CD8-positive, alpha-beta memory T cell (primary cell): Measurements from ENCODE around the gene ZNF784. TPM values are rescaled to one million over a fixed set of nuclear protein-coding genes. Genes with fewer than 3 reads are reported as not detected.

ENCODE experiments used
- CTCF ChIA-PET: fragments of 350-600 bp; sonication (Branson Sonifier 250); formaldehyde crosslinking; loops from one replicate; lab custom pipeline; 2021; ENCODE audit warnings: antibody characterized with exemption; lab: Charles Lee
- POLR2A ChIA-PET: fragments of 350-600 bp; sonication (Branson Sonifier 250); formaldehyde crosslinking; loops from one replicate; lab custom pipeline; 2021; ENCODE audit warnings: antibody characterized with exemption; lab: Charles Lee
- DNase-seq, 5 donors: peaks; one replicate each; pipeline versions ENCODE4 v3.0.0 to v3.0.0-alpha.2; 2020 to 2022; ENCODE audit warnings: mixed read lengths in 1 of 5
- H3K27ac ChIP-seq: one replicate; pipeline ENCODE4 v1.7.0; 2013; ENCODE audit warnings: low read depth, mild to moderate bottlenecking, low read length, moderate library complexity
- H3K27me3 ChIP-seq: 2 replicates; pipeline ENCODE4 v1.7.0; 2013; ENCODE audit warnings: low read length, mild to moderate bottlenecking; ENCODE audit not compliant: insufficient read depth, poor library complexity, severe bottlenecking
- H3K36me3 ChIP-seq: 2 replicates; pipeline ENCODE4 v1.7.0; 2013; ENCODE audit warnings: mild to moderate bottlenecking, low read length, moderate library complexity; ENCODE audit not compliant: insufficient read depth
- H3K4me1 ChIP-seq: 2 replicates; pipeline ENCODE4 v1.7.0; 2013; ENCODE audit warnings: mild to moderate bottlenecking, low read length, moderate library complexity; ENCODE audit not compliant: insufficient read depth
- H3K4me3 ChIP-seq: 2 replicates; pipeline ENCODE4 v1.7.0; 2013; ENCODE audit warnings: mild to moderate bottlenecking, low read length
- H3K9me3 ChIP-seq: 2 replicates; pipeline ENCODE4 v1.7.0; 2013; ENCODE audit warnings: mild to moderate bottlenecking, low read length
- H3K27ac Mint-ChIP-seq, 8 donors: one replicate each; pipeline ENCODE4 v1.8.0; 2020 to 2021; ENCODE audit warnings: mixed read lengths in 8 of 8, mild to moderate bottlenecking in 6 of 8, inconsistent platforms in 3 of 8, moderate library complexity in 3 of 8
- H3K27me3 Mint-ChIP-seq, 2 donors: one replicate each; pipeline ENCODE4 v1.8.0; 2020 to 2021; ENCODE audit warnings: mixed read lengths in 2 of 2, mild to moderate bottlenecking in 1 of 2, moderate library complexity in 1 of 2
- H3K36me3 Mint-ChIP-seq, 3 donors: one replicate each; pipeline ENCODE4 v1.8.0; 2020 to 2021; ENCODE audit warnings: mixed read lengths in 3 of 3, inconsistent platforms in 1 of 3, mild to moderate bottlenecking in 1 of 3
- H3K4me1 Mint-ChIP-seq, 3 donors: one replicate each; pipeline ENCODE4 v1.8.0; 2020 to 2021; ENCODE audit warnings: mixed read lengths in 3 of 3, inconsistent platforms in 1 of 3, mild to moderate bottlenecking in 1 of 3
- H3K4me3 Mint-ChIP-seq, 7 donors: one replicate each; pipeline ENCODE4 v1.8.0; 2020 to 2021; ENCODE audit warnings: mixed read lengths in 7 of 7, mild to moderate bottlenecking in 6 of 7, moderate library complexity in 4 of 7, inconsistent platforms in 2 of 7
- H3K9me3 Mint-ChIP-seq, 5 donors: one replicate each; pipeline ENCODE4 v1.8.0; 2020 to 2022; ENCODE audit warnings: mixed read lengths in 5 of 5, mild to moderate bottlenecking in 3 of 5, moderate library complexity in 2 of 5, inconsistent platforms in 1 of 5
- polyA plus RNA-seq: library from polyadenylated mRNA; unstranded; fragments of 300-500 nt; fragmentation: Illumina TruSeq; gene quantifications from one replicate; pipeline ENCODE4 v1.2.3, GENCODE V29; 2021
- total RNA-seq, 2 experiments: library from RNA; stranded (reverse); gene quantifications; one replicate each; pipeline ENCODE4 v1.2.3, GENCODE V29; 2021

Gene ZNF784
- total and polyA plus RNA-seq, 3 experiments from 2014 or later: 1.0 to 2.9 (median 2.6) TPM

DNA sequence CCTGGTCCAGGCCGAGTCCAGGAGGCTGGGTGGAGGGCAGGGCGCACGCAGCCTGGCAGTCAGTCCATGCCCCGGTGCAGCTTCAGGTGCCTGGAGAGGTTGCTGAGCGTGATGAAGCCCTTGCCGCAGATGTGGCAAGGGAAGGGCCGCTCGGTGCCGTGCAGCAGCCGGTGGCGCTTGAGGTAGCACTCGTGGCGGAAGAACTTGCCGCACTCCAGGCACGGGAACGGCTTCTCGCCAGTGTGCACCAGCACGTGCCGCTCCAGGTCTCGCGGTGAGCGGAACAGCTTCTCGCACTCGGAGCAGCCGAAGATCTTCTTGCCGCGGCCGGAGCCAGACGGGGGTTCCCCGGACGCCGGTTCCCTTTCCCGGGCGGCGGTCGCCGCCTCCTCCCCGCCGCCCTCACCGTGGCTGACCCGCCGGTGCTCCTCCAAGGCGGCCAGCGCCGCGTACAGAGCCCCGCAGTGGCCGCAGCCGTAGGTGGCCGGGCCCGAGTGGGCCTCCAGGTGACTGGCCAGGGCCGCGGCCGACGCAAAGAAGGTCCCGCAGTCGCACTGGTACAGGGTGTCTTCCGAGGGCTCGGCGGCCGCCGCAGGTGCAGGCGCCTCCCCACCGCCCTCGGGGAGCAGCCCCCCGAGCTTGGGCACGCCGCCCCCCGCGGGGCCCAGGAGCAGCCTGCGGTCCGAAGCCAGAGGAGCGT lies 31.8 kb downstream of the ZNF784 start:
- no peak for DNase-seq
- Histone ChIP-seq H3K36me3 (peaks cover 12% of the 10 kb centered on the region), H3K27ac (no peak overlapping the region), H3K4me3 (no peak overlapping the region), H3K27me3 (no peaks in the 10 kb centered on the region), H3K4me1 (peaks cover 7% of the 10 kb centered on the region), H3K9me3 (no peaks in the 10 kb centered on the region)
- POLR2A ChIA-PET: no interaction called here
- no peak overlapping the region for H3K27ac Mint-ChIP-seq
- CTCF ChIA-PET: interaction anchor here (2.5 kb wide), 1 partner anchor 13 kb away, joined by 9 read pairs; the partner anchor contains the start of gene ZNF865
- no peaks in the 10 kb centered on the region for H3K9me3 Mint-ChIP-seq
- H3K36me3 Mint-ChIP-seq: peaks cover 13 to 34% (median 14%) of the 10 kb centered on the region in 3 donors
- H3K27me3 Mint-ChIP-seq: peaks cover 4 to 10% of the 10 kb centered on the region in 2 donors
- H3K4me3 Mint-ChIP-seq: no peak overlapping the region
- peaks cover 4 to 8% (median 5%) of the 10 kb centered on the region in 3 donors for H3K4me1 Mint-ChIP-seq

DNA sequence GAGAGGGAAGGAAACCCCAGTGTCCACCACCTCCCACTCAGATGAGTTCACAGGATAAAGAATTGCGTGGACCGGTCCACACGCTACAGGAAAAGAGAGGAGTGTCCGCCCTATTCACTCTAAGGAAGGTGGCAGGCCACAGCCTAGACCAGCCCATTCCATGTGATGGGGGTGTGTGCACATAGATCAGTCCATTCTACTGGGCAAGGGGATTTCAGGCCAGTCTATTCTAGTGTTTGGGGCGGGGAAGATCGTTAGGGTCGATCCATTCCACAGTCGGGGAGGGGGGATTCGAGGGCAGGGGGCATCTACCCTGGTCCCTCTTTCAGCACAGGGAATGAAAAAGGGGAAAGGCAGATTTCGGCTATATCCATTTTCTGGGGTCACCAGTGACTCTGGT lies 32.8 kb downstream of the ZNF784 start:
- H3K36me3 Mint-ChIP-seq: peaks cover 13 to 28% (median 14%) of the 10 kb centered on the region in 3 donors
- H3K4me1 Mint-ChIP-seq: peaks cover 14 to 16% (median 15%) of the 10 kb centered on the region in 3 donors
- Histone ChIP-seq H3K36me3 (peaks cover 12% of the 10 kb centered on the region), H3K4me3 (no peak overlapping the region), H3K27me3 (no peaks in the 10 kb centered on the region), H3K27ac (no peak overlapping the region), H3K9me3 (no peaks in the 10 kb centered on the region), H3K4me1 (peaks cover 16% of the 10 kb centered on the region)
- DNase-seq: peak in 1 of 5 donors; percentile 20
- H3K9me3 Mint-ChIP-seq: no peaks in the 10 kb centered on the region
- no peak overlapping the region for H3K4me3 Mint-ChIP-seq
- POLR2A ChIA-PET: no interaction called here
- H3K27me3 Mint-ChIP-seq: peaks cover 4 to 10% of the 10 kb centered on the region in 2 donors
- CTCF ChIA-PET: no interaction called here
- no peak overlapping the region for H3K27ac Mint-ChIP-seq

- H3K36me3 Mint-ChIP-seq: peaks cover 8 to 19% (median 12%) of the 10 kb centered on the region in 3 donors
- Histone ChIP-seq H3K27me3 (no peaks in the 10 kb centered on the region), H3K9me3 (no peaks in the 10 kb centered on the region), H3K4me3 (no peak overlapping the region), H3K36me3 (peaks cover 6% of the 10 kb centered on the region), H3K4me1 (peaks cover 22% of the 10 kb centered on the region), H3K27ac (no peak overlapping the region)
- DNase-seq: no peak
- ChIA-PET POLR2A (interaction anchor here (0.7 kb wide), 1 partner anchor 44 kb away, joined by 3 read pairs; no protein-coding TSS in a partner anchor), CTCF (no interaction called here)
- H3K27ac Mint-ChIP-seq: peak overlapping the region in 1 of 8 donors; percentile 29
- H3K4me1 Mint-ChIP-seq: peaks cover 21 to 24% (median 22%) of the 10 kb centered on the region in 3 donors
- no peaks in the 10 kb centered on the region for H3K9me3 Mint-ChIP-seq
- peak overlapping the region in 2 of 7 donors; percentile 23 to 34 for H3K4me3 Mint-ChIP-seq
- H3K27me3 Mint-ChIP-seq: peaks cover 4 to 8% of the 10 kb centered on the region in 2 donors
These were observed 33.7 kb downstream of the ZNF784 start for GRCh38 chr19:55590617-55591016.

DNA sequence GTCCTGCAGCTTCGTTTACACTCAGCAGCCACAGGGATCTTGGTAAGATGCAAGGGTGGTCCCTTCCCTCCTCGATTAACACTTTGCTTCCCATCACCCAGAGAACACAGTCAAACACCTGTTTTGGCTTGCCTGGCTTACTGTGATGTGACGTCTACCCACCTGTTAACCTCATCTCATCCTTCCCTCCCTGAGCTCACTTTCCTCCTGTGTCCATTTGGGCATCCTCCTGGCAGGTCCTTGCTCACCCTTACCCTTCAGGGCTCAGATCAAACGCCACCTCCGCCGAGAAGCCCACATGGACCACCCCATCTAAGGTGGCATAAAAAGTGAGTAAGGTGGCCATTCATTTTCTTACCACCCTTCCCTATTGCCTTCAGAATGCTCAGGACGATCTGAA lies 34.3 kb downstream of the ZNF784 start:
- peaks cover 22% of the 10 kb centered on the region for H3K4me1 ChIP-seq
- H3K36me3 Mint-ChIP-seq: peaks cover 4 to 14% (median 7%) of the 10 kb centered on the region in 3 donors
- DNase-seq: peak in 1 of 5 donors; percentile 18
- peaks cover 8 to 11% of the 10 kb centered on the region in 2 donors for H3K27me3 Mint-ChIP-seq
- H3K36me3 ChIP-seq: peaks cover under 1% of the 10 kb centered on the region
- peaks cover 25 to 29% (median 26%) of the 10 kb centered on the region in 3 donors for H3K4me1 Mint-ChIP-seq
- no peaks in the 10 kb centered on the region for H3K27me3 ChIP-seq
- no peak overlapping the region for H3K27ac Mint-ChIP-seq
- no peak overlapping the region for H3K4me3 ChIP-seq
- H3K9me3 ChIP-seq: no peaks in the 10 kb centered on the region
- peak overlapping the region in 1 of 7 donors; percentile 34 for H3K4me3 Mint-ChIP-seq
- POLR2A ChIA-PET: interaction anchor here (0.7 kb wide), 1 partner anchor 45 kb away, joined by 3 read pairs; no protein-coding TSS in a partner anchor
- H3K27ac ChIP-seq: no peak overlapping the region
- no peaks in the 10 kb centered on the region for H3K9me3 Mint-ChIP-seq
- CTCF ChIA-PET: no interaction called here

- H3K36me3 Mint-ChIP-seq: peaks cover 0 to 7% (median 3%) of the 10 kb centered on the region in 3 donors
- H3K27ac Mint-ChIP-seq: no peak overlapping the region
These were observed 35.6 kb downstream of the ZNF784 start for GRCh38 chr19:55588738-55589137.

GRCh38 chr19:55586976-55587668 lies 37.2 kb downstream of the ZNF784 start:
- H3K27ac ChIP-seq: peak overlapping the region; percentile 2
- H3K36me3 ChIP-seq: no peaks in the 10 kb centered on the region
- POLR2A ChIA-PET: interaction anchor here (0.6 to 1.6 kb wide), 3 partner anchors 9 to 67 kb away, joined by 3 to 4 read pairs (median 4); partner anchors contain the start of gene U2AF2
- H3K27me3 ChIP-seq: no peaks in the 10 kb centered on the region
- peak overlapping the region; percentile 66 for H3K4me3 ChIP-seq
- peaks cover 8 to 12% of the 10 kb centered on the region in 2 donors for H3K27me3 Mint-ChIP-seq
- H3K27ac Mint-ChIP-seq: peak overlapping the region; percentile 54 to 93 (median 84)
- no peaks in the 10 kb centered on the region for H3K9me3 ChIP-seq
- no peaks in the 10 kb centered on the region for H3K9me3 Mint-ChIP-seq
- DNase-seq: peak; percentile 87 to 95 (median 89)
- peaks cover 22 to 31% (median 27%) of the 10 kb centered on the region in 3 donors for H3K4me1 Mint-ChIP-seq
- H3K4me3 Mint-ChIP-seq: peak overlapping the region; percentile 78 to 93 (median 87)
- H3K4me1 ChIP-seq: peaks cover 22% of the 10 kb centered on the region
- CTCF ChIA-PET: interaction anchor here (2.1 to 2.6 kb wide), 3 partner anchors 19 to 45 kb away, joined by 4 to 11 read pairs (median 7); partner anchors contain the start of gene ZNF865
- peaks cover 0 to 3% (median 0%) of the 10 kb centered on the region in 3 donors for H3K36me3 Mint-ChIP-seq

More at GRCh38 chr19:55588738-55589137, 35.6 kb downstream of the ZNF784 start:
- H3K27me3 ChIP-seq: no peaks in the 10 kb centered on the region
- peaks cover 22% of the 10 kb centered on the region for H3K4me1 ChIP-seq
- H3K27ac ChIP-seq: no peak overlapping the region
- peak overlapping the region in 1 of 7 donors; percentile 23 for H3K4me3 Mint-ChIP-seq
- H3K27me3 Mint-ChIP-seq: peaks cover 8 to 12% of the 10 kb centered on the region in 2 donors
- H3K9me3 ChIP-seq: no peaks in the 10 kb centered on the region
- no peak overlapping the region for H3K4me3 ChIP-seq
- no peaks in the 10 kb centered on the region for H3K9me3 Mint-ChIP-seq
- ChIA-PET POLR2A (no interaction called here), CTCF (interaction anchor here (1.4 to 2.6 kb wide), 3 partner anchors 10 to 44 kb away, joined by 4 to 11 read pairs (median 5); partner anchors contain the start of gene FIZ1)
- DNase-seq: no peak
- no peaks in the 10 kb centered on the region for H3K36me3 ChIP-seq
- peaks cover 22 to 30% (median 26%) of the 10 kb centered on the region in 3 donors for H3K4me1 Mint-ChIP-seq

- Mint-ChIP-seq H3K27me3 (peaks cover 8% of the 10 kb centered on the region in 2 donors), H3K4me1 (peaks cover 33 to 45% (median 38%) of the 10 kb centered on the region in 3 donors), H3K27ac (peak overlapping the region in 7 of 8 donors; percentile 50 to 95 (median 77)), H3K36me3 (no peaks in the 10 kb centered on the region), H3K4me3 (peak overlapping the region; percentile 61 to 91 (median 76)), H3K9me3 (no peaks in the 10 kb centered on the region)
- Histone ChIP-seq H3K27ac (no peak overlapping the region), H3K27me3 (no peaks in the 10 kb centered on the region), H3K4me3 (peak overlapping the region; percentile 34), H3K36me3 (no peaks in the 10 kb centered on the region), H3K9me3 (no peaks in the 10 kb centered on the region), H3K4me1 (peaks cover 34% of the 10 kb centered on the region)
- CTCF ChIA-PET: interaction anchor here (2.2 kb wide), 1 partner anchor 20 kb away, joined by 7 read pairs; the partner anchor contains the start of gene ZNF865
- POLR2A ChIA-PET: interaction anchor here (0.6 to 1.4 kb wide), 3 partner anchors 49 to 469 kb away, joined by 3 to 4 read pairs (median 3); partner anchors contain the start of gene U2AF2
- DNase-seq: peak in 3 of 5 donors; percentile 40 to 62 (median 48)
These were observed 38.6 kb downstream of the ZNF784 start for GRCh38 chr19:55585658-55586339.
